CD4-positive, CD25-positive, alpha-beta regulatory T cell (primary cell): ENCODE measurements around the gene RFC5. TPM values are rescaled to one million over a fixed set of nuclear protein-coding genes. Genes with fewer than 3 reads are reported as not detected.
"Not testable (repeated sequence)": the region's sequence is repeated elsewhere in the genome, so short reads cannot be mapped to it uniquely, and the experiment has no call there.

Experiments
- ATAC-seq, 2 donors: fragments of 150-1000 bp; cut with Tn5 transposase; one replicate each; pipeline ENCODE4 v1.10.0; 2021; ENCODE audit warnings: low read depth in 2 of 2, moderate number of reproducible peaks in 2 of 2, moderate library complexity in 1 of 2
- DNase-seq, 3 donors: peaks; one replicate each; pipeline versions ENCODE4 v3.0.0 to v3.0.0-alpha.2; 2012 to 2022; ENCODE audit warnings: mixed read lengths in 1 of 3
- H3K27ac ChIP-seq: one replicate; pipeline ENCODE4 v1.7.0; 2013; ENCODE audit warnings: mild to moderate bottlenecking, low read length; ENCODE audit not compliant: insufficient read depth, poor library complexity, severe bottlenecking
- H3K27me3 ChIP-seq: one replicate; pipeline ENCODE4 v1.7.0; 2013; ENCODE audit warnings: low read length; ENCODE audit not compliant: control insufficient read depth, insufficient read depth
- H3K36me3 ChIP-seq: one replicate; pipeline ENCODE4 v1.7.0; 2013; ENCODE audit warnings: mild to moderate bottlenecking, low read length, moderate library complexity; ENCODE audit not compliant: control insufficient read depth, insufficient read depth
- H3K4me1 ChIP-seq: 2 replicates; pipeline ENCODE4 v1.7.0; 2013; ENCODE audit warnings: mild to moderate bottlenecking, low read length; ENCODE audit not compliant: insufficient read depth, control insufficient read depth, poor library complexity, severe bottlenecking
- H3K4me3 ChIP-seq: one replicate; pipeline ENCODE4 v1.7.0; 2013; ENCODE audit warnings: low read depth, mild to moderate bottlenecking, low read length, moderate library complexity
- H3K9me3 ChIP-seq, 2 experiments: 1 replicate in 1 of 2; 2 replicates in 1 of 2; pipeline ENCODE4 v1.7.0; 2013; ENCODE audit warnings: low read length in 2 of 2, mild to moderate bottlenecking in 1 of 2, moderate library complexity in 1 of 2; ENCODE audit not compliant: control insufficient read depth in 2 of 2
- H3K27ac Mint-ChIP-seq, 3 donors: one replicate each; pipeline ENCODE4 v1.8.0; 2020 to 2022; ENCODE audit warnings: mild to moderate bottlenecking in 3 of 3, mixed read lengths in 3 of 3, moderate library complexity in 2 of 3
- H3K27me3 Mint-ChIP-seq: one replicate; pipeline ENCODE4 v1.8.0; 2022; ENCODE audit warnings: mild to moderate bottlenecking, mixed read lengths
- H3K36me3 Mint-ChIP-seq: one replicate; pipeline ENCODE4 v1.8.0; 2020; ENCODE audit warnings: mixed read lengths
- H3K4me1 Mint-ChIP-seq, 4 donors: one replicate each; pipeline ENCODE4 v1.8.0; 2020 to 2022; ENCODE audit warnings: mixed read lengths in 4 of 4, mild to moderate bottlenecking in 1 of 4
- H3K4me3 Mint-ChIP-seq, 4 donors: one replicate each; pipeline ENCODE4 v1.8.0; 2020 to 2022; ENCODE audit warnings: mild to moderate bottlenecking in 4 of 4, mixed read lengths in 4 of 4, moderate library complexity in 3 of 4
- H3K9me3 Mint-ChIP-seq, 7 donors: one replicate each; pipeline ENCODE4 v1.8.0; 2020 to 2022; ENCODE audit warnings: mixed read lengths in 7 of 7, mild to moderate bottlenecking in 3 of 7, moderate library complexity in 2 of 7
- polyA plus RNA-seq, 4 donors: library from polyadenylated mRNA; unstranded; fragments of 300-500 nt; fragmentation: Illumina TruSeq; gene quantifications; one replicate each; pipeline ENCODE4 v1.2.3, GENCODE V29; 2021
- total RNA-seq: library from RNA; stranded (reverse); gene quantifications from one replicate; pipeline ENCODE4 v1.2.3, GENCODE V29; 2022

The RFC5 gene
- total and polyA plus RNA-seq, 5 donors from 2014 or later: 12.0 to 21.1 (median 20.1) TPM

DNA sequence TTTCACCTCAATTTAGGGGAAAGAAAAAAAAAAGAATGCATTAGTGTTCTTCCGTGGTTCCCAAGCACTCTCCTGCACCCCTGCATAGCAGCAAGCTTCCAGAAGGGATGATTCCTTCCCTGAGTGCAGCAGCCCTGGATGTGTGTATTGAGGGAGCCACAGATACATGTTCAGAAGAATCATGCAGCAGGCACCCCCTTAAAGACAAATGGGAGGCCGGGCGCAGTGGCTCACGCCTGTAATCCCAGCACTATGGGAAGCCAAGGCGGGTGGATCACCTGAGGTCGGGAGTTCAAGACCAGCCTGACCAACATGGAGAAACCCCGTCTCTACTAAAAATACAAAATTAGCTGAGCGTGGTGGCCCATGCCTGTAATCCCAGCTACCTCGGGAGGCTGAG, 65.0 kb downstream of the RFC5 start:
- H3K27ac Mint-ChIP-seq, H3K4me3 ChIP-seq, H3K27me3 ChIP-seq, ATAC-seq, H3K36me3 ChIP-seq, H3K27ac ChIP-seq, H3K4me3 Mint-ChIP-seq, DNase-seq, H3K36me3 Mint-ChIP-seq, H3K9me3 Mint-ChIP-seq, H3K27me3 Mint-ChIP-seq, H3K9me3 ChIP-seq, H3K4me1 Mint-ChIP-seq, H3K4me1 ChIP-seq: not testable (repeated sequence)

Other genes with a start within 250 kb of the RFC5 start
- gene KSR2, start 47.7 kb upstream of the RFC5 start, total RNA-seq: 0.20 TPM
- gene KSR2, start 47.7 kb upstream of the RFC5 start, polyA plus RNA-seq: not detected
- gene WSB2, start 44.5 kb downstream of the RFC5 start, total RNA-seq: 30.8 TPM
- gene WSB2, start 44.5 kb downstream of the RFC5 start, polyA plus RNA-seq: 10 to 100 TPM; 16.0 to 26.2 (median 22.2) TPM
- 0.64 TPM for gene VSIG10, start 87.3 kb downstream of the RFC5 start, total RNA-seq
- gene VSIG10, start 87.3 kb downstream of the RFC5 start, polyA plus RNA-seq: 1 to 10 TPM; 1.5 to 3.1 (median 2.0) TPM
- 75.2 TPM for gene PEBP1, start 119.4 kb downstream of the RFC5 start, total RNA-seq
- 100 to 1,000 TPM; 259 to 359 (median 325) TPM for gene PEBP1, start 119.4 kb downstream of the RFC5 start, polyA plus RNA-seq